ENCODE results near the gene BRSK2.

The BRSK2 gene

GRCh38 chr11:1440496-1440895, 50.8 kb downstream of the BRSK2 start:
- H3K4me3 ChIP-seq (ENCODE audit: low read length), result no peak overlapping the region
- TF ChIP-seq CTCF (conservative IDR thresholded peaks at IDR 0.05; ENCODE audit: low read length), result no peak
- no peak for DNase-seq (ENCODE audit: low read depth)

GRCh38 chr11:1442163-1442562, 52.4 kb downstream of the BRSK2 start:
- no peak for TF ChIP-seq CTCF (conservative IDR thresholded peaks at IDR 0.05; ENCODE audit: low read length)
- DNase-seq (ENCODE audit: low read depth), result no peak
- no peak overlapping the region for H3K4me3 ChIP-seq (ENCODE audit: low read length)

- TF ChIP-seq CTCF (conservative IDR thresholded peaks at IDR 0.05; ENCODE audit: low read length), result no peak
- no peak overlapping the region for H3K4me3 ChIP-seq (ENCODE audit: low read length)
- DNase-seq (ENCODE audit: low read depth), result no peak
These were observed 53.2 kb downstream of the BRSK2 start for GRCh38 chr11:1442807-1443366.

GRCh38 chr11:1443737-1444136, 54.0 kb downstream of the BRSK2 start:
- TF ChIP-seq CTCF (conservative IDR thresholded peaks at IDR 0.05; ENCODE audit: low read length), result no peak
- no peak for DNase-seq (ENCODE audit: low read depth)
- no peak overlapping the region for H3K4me3 ChIP-seq (ENCODE audit: low read length)

GRCh38 chr11:1444321-1444720, 54.6 kb downstream of the BRSK2 start:
- DNase-seq (ENCODE audit: low read depth), result no peak
- no peak overlapping the region for H3K4me3 ChIP-seq (ENCODE audit: low read length)
- TF ChIP-seq CTCF (conservative IDR thresholded peaks at IDR 0.05; ENCODE audit: low read length), result no peak

GRCh38 chr11:1444823-1445422, 55.2 kb downstream of the BRSK2 start:
- no peak for TF ChIP-seq CTCF (conservative IDR thresholded peaks at IDR 0.05; ENCODE audit: low read length)
- no peak for DNase-seq (ENCODE audit: low read depth)
- H3K4me3 ChIP-seq (ENCODE audit: low read length), result no peak overlapping the region

GRCh38 chr11:1445741-1446445, 56.2 kb downstream of the BRSK2 start:
- TF ChIP-seq CTCF (conservative IDR thresholded peaks at IDR 0.05; ENCODE audit: low read length), result no peak
- no peak overlapping the region for H3K4me3 ChIP-seq (ENCODE audit: low read length)
- no peak for DNase-seq (ENCODE audit: low read depth)

All from AG10803 (cell line).